Vagina (tissue), 2 donors: ENCODE results near the gene IL24. TPM values are rescaled to one million over a fixed set of nuclear protein-coding genes. Genes with fewer than 3 reads are reported as not detected.
"Not testable (repeated sequence)": the region's sequence is repeated elsewhere in the genome, so short reads cannot be mapped to it uniquely, and the experiment has no call there.

Source experiments
- DNase-seq, 2 donors: peaks; one replicate each; pipeline ENCODE4 v3.0.0-alpha.2; 2017; ENCODE audit errors: extremely low spot score in 2 of 2
- H3K27ac ChIP-seq: fragments of 200-600 bp; sonication (generic); one replicate; pipeline ENCODE4 v1.5.1; 2019
- H3K27me3 ChIP-seq: fragments of 200-600 bp; sonication (generic); one replicate; pipeline ENCODE4 v1.5.1; 2019
- H3K36me3 ChIP-seq, 2 donors: fragments of 200-600 bp; sonication (generic); one replicate each; pipeline ENCODE4 v1.5.1; 2017 to 2019
- H3K4me1 ChIP-seq: fragments of 200-600 bp; sonication (generic); one replicate; pipeline ENCODE4 v1.5.1; 2019
- H3K4me3 ChIP-seq, 2 donors: fragments of 200-600 bp; sonication (generic); 1 replicate in 1 of 2; 2 replicates in 1 of 2; pipeline ENCODE4 v1.5.1; 2016 to 2019
- H3K9me3 ChIP-seq: fragments of 200-600 bp; sonication (generic); one replicate; pipeline ENCODE4 v1.5.1; 2019
- CTCF ChIP-seq, 3 experiments: fragments of 450-650 bp in 2 of 3; fragments of 200-600 bp in 1 of 3; sonication (generic) in 1 of 3; IDR thresholded peaks; one replicate each; pipeline ENCODE4 v1.5.1; 2017 to 2019; ENCODE audit warnings: antibody characterized with exemption in 3 of 3, mild to moderate bottlenecking in 2 of 3, moderate library complexity in 2 of 3
- POLR2A ChIP-seq, 2 donors: fragments of 450-650 bp; IDR thresholded peaks; one replicate each; pipeline ENCODE4 v1.6.1; 2017; ENCODE audit warnings: antibody characterized with exemption in 2 of 2, mild to moderate bottlenecking in 2 of 2, moderate library complexity in 2 of 2
- POLR2AphosphoS5 ChIP-seq, 2 donors: sonication (generic); formaldehyde crosslinking; IDR thresholded peaks; one replicate each; pipeline ENCODE4 v1.9.0; 2017; ENCODE audit warnings: antibody characterized with exemption in 2 of 2, mild to moderate bottlenecking in 2 of 2, low read depth in 1 of 2; ENCODE audit not compliant: insufficient read depth in 1 of 2
- intact Hi-C: fragments of 100-400 bp; cut with DNase I; formaldehyde crosslinking; loops from one replicate; pipeline ENCODE4 v1.15.1; 2023
- total RNA-seq: library from RNA; depleted of rRNA; stranded (reverse); fragments of >200 nt; gene quantifications from one replicate; pipeline ENCODE4 v1.2.3, GENCODE V29; 2016

The IL24 gene
- total RNA-seq, 1 donor from 2014 or later = 1.5 TPM

DNA sequence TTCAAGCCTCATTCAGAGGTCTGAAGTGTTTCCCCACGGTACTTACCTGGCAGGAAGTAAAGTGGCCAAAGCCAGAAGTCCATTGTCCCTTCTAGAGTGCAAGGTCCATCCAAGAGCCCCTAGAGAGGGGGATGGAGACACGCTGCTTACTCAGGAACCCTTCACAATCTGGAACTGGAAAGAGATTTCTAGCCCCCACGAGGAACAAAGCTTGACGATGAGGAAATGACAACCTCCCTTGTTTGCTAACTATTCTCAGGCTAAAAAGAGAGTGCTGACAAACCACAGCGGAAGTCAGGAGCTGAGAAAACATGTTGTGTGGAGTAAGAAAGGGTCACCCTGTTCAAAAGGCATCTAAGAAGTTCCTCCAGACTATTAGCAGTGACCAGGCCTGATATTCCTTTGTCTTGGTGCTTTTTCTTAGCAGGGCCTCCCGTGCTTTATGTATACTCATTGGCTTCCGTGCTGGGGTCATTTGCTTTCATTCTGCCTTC, 24.6 kb downstream of the IL24 start, which contains the start of gene FCMR:
FCMR (minus strand) TSS at position 170 of the 494 bp plus-strand sequence; CDS start at position 83, 87 bp downstream.
- TF ChIP-seq POLR2A (IDR thresholded peaks at IDR 0.05) (no peak), CTCF (IDR thresholded peaks at IDR 0.05) (no peak), POLR2AphosphoS5 (IDR thresholded peaks at IDR 0.05; ENCODE audit: insufficient read depth in 1 of 2, low read depth in 1 of 2) (peak in 1 of 2 donors; percentile 13)
- Histone ChIP-seq H3K27ac (peak within 1 kb of the TSS; percentile 67), H3K9me3 (no peaks in the 10 kb centered on the region), H3K4me1 (no peaks in the 10 kb centered on the region), H3K4me3 (peak within 1 kb of the TSS in 1 of 2 donors; percentile 20), H3K36me3 (no peaks in the 10 kb centered on the region), H3K27me3 (no peaks in the 10 kb centered on the region)
- no peak for DNase-seq
- intact Hi-C loops = no loop called here

GRCh38 chr1:206922524-206922923, 25.3 kb downstream of the IL24 start:
- Histone ChIP-seq H3K4me1 (no peaks in the 10 kb centered on the region), H3K4me3 (no peak overlapping the region), H3K36me3 (no peaks in the 10 kb centered on the region), H3K9me3 (no peaks in the 10 kb centered on the region), H3K27me3 (no peaks in the 10 kb centered on the region), H3K27ac (peak overlapping the region; percentile 67)
- no peak for TF ChIP-seq CTCF (IDR thresholded peaks at IDR 0.05)
- TF ChIP-seq POLR2A (IDR thresholded peaks at IDR 0.05) = no peak
- intact Hi-C loops = no loop called here
- no peak for DNase-seq

GRCh38 chr1:206923009-206923960, 26.0 kb downstream of the IL24 start:
- H3K4me1 ChIP-seq = no peaks in the 10 kb centered on the region
- H3K27me3 ChIP-seq = no peaks in the 10 kb centered on the region
- no peaks in the 10 kb centered on the region for H3K36me3 ChIP-seq
- H3K9me3 ChIP-seq = no peaks in the 10 kb centered on the region
- no peak overlapping the region for H3K4me3 ChIP-seq
- no peak for DNase-seq
- intact Hi-C loops = no loop called here
- H3K27ac ChIP-seq = peak overlapping the region; percentile 67
- peak in 1 of 2 donors; percentile 13 for TF ChIP-seq POLR2A (IDR thresholded peaks at IDR 0.05)
- no peak for TF ChIP-seq CTCF (IDR thresholded peaks at IDR 0.05)
- peak in 1 of 2 donors; percentile 53 for TF ChIP-seq POLR2AphosphoS5 (IDR thresholded peaks at IDR 0.05; ENCODE audit: insufficient read depth in 1 of 2, low read depth in 1 of 2)

DNA sequence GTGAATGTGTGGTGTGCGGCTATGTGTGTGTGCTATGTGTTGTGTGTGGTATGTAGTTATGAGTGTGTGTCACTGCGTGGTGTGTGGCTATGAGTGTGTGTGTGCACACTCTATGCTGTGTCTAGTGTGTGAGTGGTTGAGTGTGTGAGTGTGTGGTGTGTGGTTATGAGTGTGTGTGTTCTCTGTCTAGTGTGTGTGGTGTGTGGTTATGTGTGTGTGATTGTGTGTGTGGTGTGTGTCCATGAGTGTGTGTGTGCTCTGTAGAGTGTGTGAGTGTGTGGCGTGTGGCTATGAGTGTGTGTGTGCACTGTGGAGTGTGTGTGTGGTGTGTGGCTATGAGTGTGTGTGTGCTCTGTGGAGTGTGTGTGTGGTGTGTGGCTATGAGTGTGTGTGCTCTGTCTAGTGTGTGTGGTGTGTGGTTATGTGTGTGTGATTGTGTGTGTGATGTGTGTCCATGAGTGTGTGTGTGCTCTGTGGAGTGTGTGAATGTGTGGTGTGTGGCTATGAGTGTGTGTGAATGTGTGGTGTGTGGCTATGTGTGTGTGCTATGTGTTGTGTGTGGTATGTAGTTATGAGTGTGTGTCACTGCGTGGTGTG, 26.8 kb downstream of the IL24 start:
- H3K27ac ChIP-seq, DNase-seq, H3K36me3 ChIP-seq, H3K27me3 ChIP-seq, intact Hi-C loops, H3K9me3 ChIP-seq, H3K4me1 ChIP-seq, H3K4me3 ChIP-seq: not testable (repeated sequence)

GRCh38 chr1:206924592-206925105, 27.4 kb downstream of the IL24 start:
- intact Hi-C loops = no loop called here
- TF ChIP-seq POLR2AphosphoS5 (IDR thresholded peaks at IDR 0.05; ENCODE audit: insufficient read depth in 1 of 2, low read depth in 1 of 2) = no peak
- TF ChIP-seq CTCF (IDR thresholded peaks at IDR 0.05) = no peak
- TF ChIP-seq POLR2A (IDR thresholded peaks at IDR 0.05) = no peak
- no peak overlapping the region for H3K27ac ChIP-seq
- no peaks in the 10 kb centered on the region for H3K36me3 ChIP-seq
- H3K4me1 ChIP-seq = no peaks in the 10 kb centered on the region
- H3K27me3 ChIP-seq = no peaks in the 10 kb centered on the region
- H3K4me3 ChIP-seq = no peak overlapping the region
- no peaks in the 10 kb centered on the region for H3K9me3 ChIP-seq
- DNase-seq = no peak
